Measurements from ENCODE around the gene MYO1D. TPM values are rescaled to one million over a fixed set of nuclear protein-coding genes. Genes with fewer than 3 reads are reported as not detected.

Gene MYO1D
- total RNA-seq, 1 experiment from 2014 or later, result 5.6 TPM

- H2AFZ ChIP-seq (ENCODE audit: low read length), result no peak overlapping the region
- H3K27me3 ChIP-seq (ENCODE audit: low read length), result no peaks in the 10 kb centered on the region
- no peaks in the 10 kb centered on the region for H3K9me3 ChIP-seq (ENCODE audit: low read length)
- DNase-seq, result no peak
- H3K4me1 ChIP-seq (ENCODE audit: low read length), result no peaks in the 10 kb centered on the region
- no peak overlapping the region for H3K4me3 ChIP-seq (ENCODE audit: low read length)
- no peaks in the 10 kb centered on the region for H3K79me2 ChIP-seq (ENCODE audit: low read length)
- H3K9ac ChIP-seq (ENCODE audit: low read length), result no peak overlapping the region
- no peak overlapping the region for H3K4me2 ChIP-seq (ENCODE audit: low read depth, low read length, poor library complexity, severe bottlenecking)
- H3K36me3 ChIP-seq (ENCODE audit: insufficient read depth, low read length), result no peaks in the 10 kb centered on the region
- no peaks in the 10 kb centered on the region for H3K9me2 ChIP-seq (replicated peaks; ENCODE audit: insufficient read depth, low read length)
- no peaks in the 10 kb centered on the region for H4K20me1 ChIP-seq (ENCODE audit: insufficient read depth, low read depth, low read length)
- no peak overlapping the region for H3K27ac ChIP-seq (ENCODE audit: low read length)
Observed at GRCh38 chr17:32629563-32630190, 247.2 kb downstream of the MYO1D start.

GRCh38 chr17:32628271-32629044 lies 248.5 kb downstream of the MYO1D start:
- Histone ChIP-seq H3K9me2 (replicated peaks; ENCODE audit: insufficient read depth, low read length) (no peaks in the 10 kb centered on the region), H3K9ac (ENCODE audit: low read length) (no peak overlapping the region), H2AFZ (ENCODE audit: low read length) (no peak overlapping the region), H3K9me3 (ENCODE audit: low read length) (no peaks in the 10 kb centered on the region), H3K27ac (ENCODE audit: low read length) (no peak overlapping the region), H3K27me3 (ENCODE audit: low read length) (no peaks in the 10 kb centered on the region), H3K79me2 (ENCODE audit: low read length) (no peaks in the 10 kb centered on the region), H3K4me2 (ENCODE audit: low read depth, low read length, poor library complexity, severe bottlenecking) (no peak overlapping the region), H3K4me1 (ENCODE audit: low read length) (no peaks in the 10 kb centered on the region), H4K20me1 (ENCODE audit: insufficient read depth, low read depth, low read length) (no peaks in the 10 kb centered on the region), H3K4me3 (ENCODE audit: low read length) (no peak overlapping the region), H3K36me3 (ENCODE audit: insufficient read depth, low read length) (no peaks in the 10 kb centered on the region)
- DNase-seq, result no peak

- no peak overlapping the region for H3K4me3 ChIP-seq (ENCODE audit: low read length)
- no peaks in the 10 kb centered on the region for H3K79me2 ChIP-seq (ENCODE audit: low read length)
- H3K36me3 ChIP-seq (ENCODE audit: insufficient read depth, low read length), result no peaks in the 10 kb centered on the region
- H3K27ac ChIP-seq (ENCODE audit: low read length), result no peak overlapping the region
- H3K9me3 ChIP-seq (ENCODE audit: low read length), result no peaks in the 10 kb centered on the region
- no peaks in the 10 kb centered on the region for H4K20me1 ChIP-seq (ENCODE audit: insufficient read depth, low read depth, low read length)
- H2AFZ ChIP-seq (ENCODE audit: low read length), result no peak overlapping the region
- DNase-seq, result no peak
- H3K27me3 ChIP-seq (ENCODE audit: low read length), result no peaks in the 10 kb centered on the region
- no peak overlapping the region for H3K4me2 ChIP-seq (ENCODE audit: low read depth, low read length, poor library complexity, severe bottlenecking)
- no peaks in the 10 kb centered on the region for H3K4me1 ChIP-seq (ENCODE audit: low read length)
- H3K9ac ChIP-seq (ENCODE audit: low read length), result no peak overlapping the region
- no peaks in the 10 kb centered on the region for H3K9me2 ChIP-seq (replicated peaks; ENCODE audit: insufficient read depth, low read length)
Observed at GRCh38 chr17:32627239-32627996, 249.5 kb downstream of the MYO1D start.

- Histone ChIP-seq H3K79me2 (ENCODE audit: low read length) (no peaks in the 10 kb centered on the region), H3K9me2 (replicated peaks; ENCODE audit: insufficient read depth, low read length) (no peaks in the 10 kb centered on the region), H3K27me3 (ENCODE audit: low read length) (no peaks in the 10 kb centered on the region), H3K36me3 (ENCODE audit: insufficient read depth, low read length) (no peaks in the 10 kb centered on the region), H4K20me1 (ENCODE audit: insufficient read depth, low read depth, low read length) (no peaks in the 10 kb centered on the region), H3K27ac (ENCODE audit: low read length) (no peak overlapping the region), H3K4me1 (ENCODE audit: low read length) (no peaks in the 10 kb centered on the region), H3K4me2 (ENCODE audit: low read depth, low read length, poor library complexity, severe bottlenecking) (no peak overlapping the region), H3K9ac (ENCODE audit: low read length) (no peak overlapping the region), H3K4me3 (ENCODE audit: low read length) (no peak overlapping the region), H3K9me3 (ENCODE audit: low read length) (no peaks in the 10 kb centered on the region), H2AFZ (ENCODE audit: low read length) (no peak overlapping the region)
- no peak for DNase-seq
Observed at GRCh38 chr17:32626379-32626791, 250.5 kb downstream of the MYO1D start.

GRCh38 chr17:32625971-32626370 lies 251.0 kb downstream of the MYO1D start:
- Histone ChIP-seq H2AFZ (ENCODE audit: low read length) (no peak overlapping the region), H3K9me3 (ENCODE audit: low read length) (no peaks in the 10 kb centered on the region), H3K4me3 (ENCODE audit: low read length) (no peak overlapping the region), H3K9ac (ENCODE audit: low read length) (no peak overlapping the region), H3K4me1 (ENCODE audit: low read length) (no peaks in the 10 kb centered on the region), H3K27me3 (ENCODE audit: low read length) (no peaks in the 10 kb centered on the region), H3K36me3 (ENCODE audit: insufficient read depth, low read length) (no peaks in the 10 kb centered on the region), H3K4me2 (ENCODE audit: low read depth, low read length, poor library complexity, severe bottlenecking) (no peak overlapping the region), H3K79me2 (ENCODE audit: low read length) (no peaks in the 10 kb centered on the region), H3K9me2 (replicated peaks; ENCODE audit: insufficient read depth, low read length) (no peaks in the 10 kb centered on the region), H3K27ac (ENCODE audit: low read length) (no peak overlapping the region), H4K20me1 (ENCODE audit: insufficient read depth, low read depth, low read length) (no peaks in the 10 kb centered on the region)
- no peak for DNase-seq

- H4K20me1 ChIP-seq (ENCODE audit: insufficient read depth, low read depth, low read length), result no peaks in the 10 kb centered on the region
- no peak overlapping the region for H3K27ac ChIP-seq (ENCODE audit: low read length)
- no peaks in the 10 kb centered on the region for H3K79me2 ChIP-seq (ENCODE audit: low read length)
- H3K9ac ChIP-seq (ENCODE audit: low read length), result no peak overlapping the region
- no peaks in the 10 kb centered on the region for H3K9me3 ChIP-seq (ENCODE audit: low read length)
- no peak overlapping the region for H2AFZ ChIP-seq (ENCODE audit: low read length)
- H3K4me1 ChIP-seq (ENCODE audit: low read length), result no peaks in the 10 kb centered on the region
- no peaks in the 10 kb centered on the region for H3K27me3 ChIP-seq (ENCODE audit: low read length)
- no peaks in the 10 kb centered on the region for H3K36me3 ChIP-seq (ENCODE audit: insufficient read depth, low read length)
- H3K4me2 ChIP-seq (ENCODE audit: low read depth, low read length, poor library complexity, severe bottlenecking), result no peak overlapping the region
- H3K4me3 ChIP-seq (ENCODE audit: low read length), result no peak overlapping the region
- no peaks in the 10 kb centered on the region for H3K9me2 ChIP-seq (replicated peaks; ENCODE audit: insufficient read depth, low read length)
- DNase-seq, result no peak
Observed at GRCh38 chr17:32623196-32623595, 253.7 kb downstream of the MYO1D start.

GRCh38 chr17:32622540-32622939 lies 254.4 kb downstream of the MYO1D start:
- H3K4me3 ChIP-seq (ENCODE audit: low read length), result no peak overlapping the region
- H3K27me3 ChIP-seq (ENCODE audit: low read length), result no peaks in the 10 kb centered on the region
- H3K27ac ChIP-seq (ENCODE audit: low read length), result no peak overlapping the region
- no peaks in the 10 kb centered on the region for H4K20me1 ChIP-seq (ENCODE audit: insufficient read depth, low read depth, low read length)
- H3K79me2 ChIP-seq (ENCODE audit: low read length), result no peaks in the 10 kb centered on the region
- no peak overlapping the region for H2AFZ ChIP-seq (ENCODE audit: low read length)
- H3K9me2 ChIP-seq (replicated peaks; ENCODE audit: insufficient read depth, low read length), result no peaks in the 10 kb centered on the region
- H3K4me2 ChIP-seq (ENCODE audit: low read depth, low read length, poor library complexity, severe bottlenecking), result no peak overlapping the region
- H3K36me3 ChIP-seq (ENCODE audit: insufficient read depth, low read length), result no peaks in the 10 kb centered on the region
- H3K9me3 ChIP-seq (ENCODE audit: low read length), result no peaks in the 10 kb centered on the region
- DNase-seq, result no peak
- no peaks in the 10 kb centered on the region for H3K4me1 ChIP-seq (ENCODE audit: low read length)
- H3K9ac ChIP-seq (ENCODE audit: low read length), result no peak overlapping the region

- Histone ChIP-seq H3K36me3 (ENCODE audit: insufficient read depth, low read length) (no peaks in the 10 kb centered on the region), H3K4me2 (ENCODE audit: low read depth, low read length, poor library complexity, severe bottlenecking) (no peak overlapping the region), H3K4me1 (ENCODE audit: low read length) (no peaks in the 10 kb centered on the region), H3K9me3 (ENCODE audit: low read length) (no peaks in the 10 kb centered on the region), H3K9me2 (replicated peaks; ENCODE audit: insufficient read depth, low read length) (no peaks in the 10 kb centered on the region), H3K79me2 (ENCODE audit: low read length) (no peaks in the 10 kb centered on the region), H3K9ac (ENCODE audit: low read length) (no peak overlapping the region), H3K4me3 (ENCODE audit: low read length) (no peak overlapping the region), H2AFZ (ENCODE audit: low read length) (no peak overlapping the region), H4K20me1 (ENCODE audit: insufficient read depth, low read depth, low read length) (no peaks in the 10 kb centered on the region), H3K27ac (ENCODE audit: low read length) (no peak overlapping the region), H3K27me3 (ENCODE audit: low read length) (no peaks in the 10 kb centered on the region)
- no peak for DNase-seq
Observed at GRCh38 chr17:32621612-32622312, 255.2 kb downstream of the MYO1D start.

Data from Karpas-422 (cell line).